IMR-90 (cell line): ENCODE results near the gene ERG. TPM values are rescaled to one million over a fixed set of nuclear protein-coding genes. Genes with fewer than 3 reads are reported as not detected.

Experiments used
- ATAC-seq: fragments of 200-7000 bp; cut with Tn5 transposase; 2 replicates; pipeline ENCODE4 v1.9.1; 2020; ENCODE audit warnings: low read depth, mild to moderate bottlenecking, moderate library complexity
- BruUV-seq: library from RNA; stranded (reverse); fragments of 400-500 nt; replicated peaks from 2 replicates; lab custom pipeline; 2021; lab: Mats Ljungman, UMichigan
- CTCF ChIA-PET: fragments of 300-600 bp; formaldehyde crosslinking; extraction: SDS; loops from one replicate; lab custom pipeline; 2021; ENCODE audit warnings: antibody characterized with exemption; lab: Yijun Ruan, JAX
- POLR2A ChIA-PET: fragments of 300-600 bp; sonication (Branson Sonifier 250); formaldehyde crosslinking; loops from one replicate; lab custom pipeline; 2022; ENCODE audit warnings: antibody characterized with exemption; ENCODE audit not compliant: unreplicated experiment; lab: Charles Lee
- DNase-seq: peaks from one replicate; pipeline ENCODE4 v3.0.0; 2013
- H2AFZ ChIP-seq: replicated peaks from 2 replicates; pipeline ENCODE3; 2013; ENCODE audit warnings: low read length, mild to moderate bottlenecking; ENCODE audit not compliant: poor library complexity
- H2AK5ac ChIP-seq: 2 replicates; pipeline ENCODE4 v1.6.1; 2013; ENCODE audit warnings: low read depth, low read length, inconsistent platforms
- H2AK9ac ChIP-seq: replicated peaks from 2 replicates; pipeline ENCODE3; 2013; ENCODE audit warnings: mild to moderate bottlenecking, low read depth, low read length, moderate library complexity; ENCODE audit not compliant: poor library complexity
- H2BK120ac ChIP-seq: 2 replicates; pipeline ENCODE4 v1.6.1; 2013; ENCODE audit warnings: low read depth, low read length, inconsistent platforms
- H2BK15ac ChIP-seq: 3 replicates; pipeline ENCODE4 v1.6.1; 2013; ENCODE audit warnings: low read depth, low read length, inconsistent platforms
- H2BK20ac ChIP-seq: 2 replicates; pipeline ENCODE4 v1.6.1; 2013; ENCODE audit warnings: low read depth, mild to moderate bottlenecking, inconsistent platforms, low read length, moderate library complexity
- H2BK5ac ChIP-seq: 2 replicates; pipeline ENCODE4 v1.6.1; 2013; ENCODE audit warnings: mild to moderate bottlenecking, low read depth, low read length, inconsistent platforms; ENCODE audit not compliant: poor library complexity, severe bottlenecking
- H3K14ac ChIP-seq: replicated peaks from 2 replicates; pipeline ENCODE4 v1.6.1; 2013; ENCODE audit warnings: low read depth, low read length, inconsistent platforms
- H3K18ac ChIP-seq: 2 replicates; pipeline ENCODE4 v1.6.1; 2013; ENCODE audit warnings: low read depth, low read length, control low read depth
- H3K23ac ChIP-seq: 2 replicates; pipeline ENCODE4 v1.6.1; 2013; ENCODE audit warnings: low read depth, low read length, inconsistent platforms
- H3K27ac ChIP-seq: 2 replicates; pipeline ENCODE4 v1.5.1; 2013; ENCODE audit warnings: mild to moderate bottlenecking, control low read depth, low read length; ENCODE audit not compliant: insufficient read depth
- H3K27me3 ChIP-seq: 2 replicates; pipeline ENCODE4 v1.6.1; 2013; ENCODE audit warnings: low read length; ENCODE audit not compliant: control insufficient read depth, insufficient read depth
- H3K36me3 ChIP-seq: 2 replicates; pipeline ENCODE4 v1.6.1; 2013; ENCODE audit warnings: low read length, mixed read lengths; ENCODE audit not compliant: control insufficient read depth, insufficient read depth
- H3K4ac ChIP-seq: 2 replicates; pipeline ENCODE4 v1.6.1; 2013; ENCODE audit warnings: low read depth, low read length, inconsistent platforms
- H3K4me1 ChIP-seq: 2 replicates; pipeline ENCODE4 v1.6.1; 2013; ENCODE audit warnings: low read length, mixed read lengths; ENCODE audit not compliant: control insufficient read depth, insufficient read depth
- H3K4me2 ChIP-seq: 2 replicates; pipeline ENCODE4 v1.6.1; 2013; ENCODE audit warnings: low read depth, mild to moderate bottlenecking, control low read depth, low read length, moderate library complexity
- H3K4me3 ChIP-seq: 2 replicates; pipeline ENCODE4 v1.5.1; 2013; ENCODE audit warnings: low read depth, mild to moderate bottlenecking, control low read depth, low read length, moderate library complexity; ENCODE audit not compliant: insufficient read depth
- H3K56ac ChIP-seq: 2 replicates; pipeline ENCODE4 v1.6.1; 2013; ENCODE audit warnings: low read length, inconsistent platforms; ENCODE audit not compliant: insufficient read depth; ENCODE audit errors: extremely low read depth
- H3K79me1 ChIP-seq, 2 experiments: 2 replicates each; pipeline ENCODE4 v1.6.1; 2013; ENCODE audit warnings: low read length in 2 of 2, inconsistent platforms in 1 of 2, low read depth in 1 of 2
- H3K9ac ChIP-seq: 2 replicates; pipeline ENCODE4 v1.6.1; 2013; ENCODE audit warnings: low read depth, low read length, control low read depth
- H3K9me1 ChIP-seq: 2 replicates; pipeline ENCODE4 v1.6.1; 2013; ENCODE audit warnings: low read length, inconsistent platforms; ENCODE audit not compliant: insufficient read depth
- H3K9me3 ChIP-seq: 2 replicates; pipeline ENCODE4 v1.6.1; 2013; ENCODE audit warnings: low read length; ENCODE audit not compliant: control insufficient read depth, insufficient read depth
- H4K20me1 ChIP-seq: 2 replicates; pipeline ENCODE4 v1.6.1; 2013; ENCODE audit warnings: low read length, inconsistent platforms; ENCODE audit not compliant: insufficient read depth
- H4K5ac ChIP-seq: 2 replicates; pipeline ENCODE4 v1.6.1; 2013; ENCODE audit warnings: mild to moderate bottlenecking, low read depth, low read length, control low read depth
- H4K8ac ChIP-seq, 2 experiments: 2 replicates each; pipeline ENCODE4 v1.6.1; 2013; ENCODE audit warnings: low read depth in 2 of 2, low read length in 2 of 2, control low read depth in 1 of 2, inconsistent platforms in 1 of 2
- H4K91ac ChIP-seq: 2 replicates; pipeline ENCODE4 v1.6.1; 2013; ENCODE audit warnings: low read depth, low read length, inconsistent platforms; ENCODE audit not compliant: insufficient read depth
- BHLHE40 ChIP-seq: fragments of 150-350 bp; IDR thresholded peaks from 2 replicates; pipeline ENCODE4 v1.6.1; 2016; ENCODE audit warnings: mild to moderate bottlenecking, low read depth, low read length
- POLR2A ChIP-seq: IDR thresholded peaks from 2 replicates; pipeline ENCODE4 v1.6.1; 2012; ENCODE audit warnings: mild to moderate bottlenecking, low read depth, low read length
- USF2 ChIP-seq: fragments of 150-350 bp; IDR thresholded peaks from 2 replicates; pipeline ENCODE4 v1.6.1; 2017; ENCODE audit warnings: mild to moderate bottlenecking, antibody characterized with exemption, low read length, low read depth
- WGBS, 2 experiments: methylation state at CpG; one replicate each; pipeline versions ENCODE4 v1.1.5 to v1.1.7; 2013; ENCODE audit warnings: missing lambda C conversion rate in 2 of 2; ENCODE audit not compliant: insufficient read length in 1 of 2; ENCODE audit errors: extremely low coverage in 2 of 2; 5-methylcytosine and 5-hydroxymethylcytosine counted together
- dilution Hi-C: fragments of 300-500 bp; cut with HindIII; formaldehyde crosslinking; loops from one replicate; pipeline ENCODE4 v1.14.3; 2018; ENCODE audit warnings: low sequenced_read_pairs; ENCODE audit not compliant: unreplicated experiment
- in situ Hi-C: fragments of 300-500 bp; cut with MboI; formaldehyde crosslinking; loops from 3 replicates; pipeline ENCODE4 v1.14.3; 2019; ENCODE audit warnings: low sequenced_read_pairs, inconsistent platforms, mixed read lengths
- intact Hi-C: fragments of 100-400 bp; cut with micrococcal nuclease; formaldehyde crosslinking; loops from 2 replicates; pipeline ENCODE4 v1.10.0; 2022
- polyA plus RNA-seq, 3 experiments: library from polyadenylated mRNA; depleted of rRNA; stranded (reverse); fragments of >200 nt; gene quantifications; 2 replicates each; pipeline ENCODE4 v1.2.3, GENCODE V29; 2012; ENCODE audit warnings: low replicate concordance in 1 of 3
- total RNA-seq: library from RNA; depleted of rRNA; stranded (reverse); fragments of >200 nt; gene quantifications from 2 replicates; pipeline ENCODE4 v1.2.3, GENCODE V29; 2012

The ERG gene
- total and polyA plus RNA-seq, 2 of the 4 experiments (the other 2 are of a cell fraction) = not detected

DNA sequence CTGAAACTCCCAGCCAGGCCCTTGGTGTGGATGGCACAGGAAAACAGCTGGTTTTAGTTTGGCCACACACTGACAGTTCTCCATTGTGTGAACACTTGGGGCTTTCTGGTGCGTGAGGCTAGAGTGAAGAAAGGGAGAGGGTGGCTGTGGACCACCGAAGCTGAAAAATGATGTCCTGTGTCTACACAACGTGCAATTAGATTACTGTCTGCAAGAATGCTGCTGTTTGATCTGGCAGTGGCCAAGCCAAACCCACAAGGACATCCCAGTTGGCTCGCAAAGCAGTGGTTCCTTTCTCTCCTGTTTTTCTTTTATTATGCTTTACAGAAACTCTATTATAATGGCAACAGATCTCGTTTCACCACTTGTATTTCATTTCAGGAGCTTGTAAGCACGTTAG lies 58.9 kb downstream of the ERG start:
- in situ Hi-C loops (no loop called here), dilution Hi-C loops (no loop called here), intact Hi-C loops (no loop called here)
- Histone ChIP-seq H4K8ac (no peak overlapping the region), H4K20me1 (no peaks in the 10 kb centered on the region), H2BK120ac (0 out of 2 replicates have a peak overlapping the region, but pooled peaks have one; percentile 32), H2BK5ac (no peak overlapping the region), H3K4me3 (no peak overlapping the region), H3K27me3 (peaks cover 2% of the 10 kb centered on the region; the same call in 1 of the 2 replicates), H2AFZ (no peak overlapping the region), H3K4ac (no peak overlapping the region), H2AK9ac (no peak overlapping the region), H2AK5ac (no peak overlapping the region), H3K4me1 (peaks cover 12% of the 10 kb centered on the region), H3K23ac (no peak overlapping the region), H3K9me1 (peaks cover 7% of the 10 kb centered on the region; the same call in 1 of the 2 replicates), H3K79me1 (no peaks in the 10 kb centered on the region), H3K4me2 (no peak overlapping the region), H3K56ac (no peak overlapping the region), H2BK20ac (no peak overlapping the region), H3K14ac (no peak overlapping the region), H3K9me3 (no peaks in the 10 kb centered on the region), H2BK15ac (0 out of 3 replicates have a peak overlapping the region, but pooled peaks have one; percentile 14), H4K91ac (no peak overlapping the region), H3K27ac (no peak overlapping the region), H3K9ac (no peak overlapping the region), H3K36me3 (no peaks in the 10 kb centered on the region), H3K18ac (no peak overlapping the region), H4K5ac (no peak overlapping the region)
- ChIA-PET POLR2A (no interaction called here), CTCF (interaction anchor here (0.7 kb wide), 1 partner anchor 34 kb away, joined by 3 read pairs; no protein-coding TSS in a partner anchor)
- TF ChIP-seq BHLHE40 = no peak
- no peak for TF ChIP-seq POLR2A
- TF ChIP-seq USF2 = no peak
- no CpG with 5 or more reads among the region's 6 CpGs for WGBS, 2 experiments
- no TSS peak for BruUV-seq
- DNase-seq (no peak), ATAC-seq (no peak)
